GM12801 (cell line): ENCODE results near the gene AS3MT.

Experiments used
- TF ChIP-seq, protein P1 (sequence below): IDR thresholded peaks from one replicate; pipeline ENCODE4 v1.5.1; 2011; ENCODE audit warnings: control low read depth; ENCODE audit not compliant: insufficient read length; ENCODE audit errors: extremely low read depth

Gene AS3MT

DNA sequence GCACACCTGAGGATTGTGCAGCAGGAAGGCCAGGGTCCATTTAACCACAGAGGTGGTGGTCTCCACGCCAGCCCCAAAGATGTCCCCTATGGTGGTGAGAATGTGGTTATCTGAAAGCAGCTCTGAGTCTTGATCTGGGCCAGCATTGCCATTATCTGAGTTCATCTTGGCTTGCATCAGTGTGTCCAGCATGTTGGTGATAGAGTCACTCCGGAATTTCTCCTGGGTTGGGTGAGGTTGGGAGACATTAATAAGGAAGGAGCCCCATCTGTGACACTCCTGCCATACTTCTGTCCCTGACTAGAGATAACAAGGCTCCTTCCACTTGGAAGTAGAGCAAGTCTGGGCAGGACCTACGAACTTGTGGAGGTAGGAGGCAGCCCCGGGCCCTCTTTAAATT, 36.3 kb upstream of the AS3MT start:
- TF ChIP-seq, protein P1, sequence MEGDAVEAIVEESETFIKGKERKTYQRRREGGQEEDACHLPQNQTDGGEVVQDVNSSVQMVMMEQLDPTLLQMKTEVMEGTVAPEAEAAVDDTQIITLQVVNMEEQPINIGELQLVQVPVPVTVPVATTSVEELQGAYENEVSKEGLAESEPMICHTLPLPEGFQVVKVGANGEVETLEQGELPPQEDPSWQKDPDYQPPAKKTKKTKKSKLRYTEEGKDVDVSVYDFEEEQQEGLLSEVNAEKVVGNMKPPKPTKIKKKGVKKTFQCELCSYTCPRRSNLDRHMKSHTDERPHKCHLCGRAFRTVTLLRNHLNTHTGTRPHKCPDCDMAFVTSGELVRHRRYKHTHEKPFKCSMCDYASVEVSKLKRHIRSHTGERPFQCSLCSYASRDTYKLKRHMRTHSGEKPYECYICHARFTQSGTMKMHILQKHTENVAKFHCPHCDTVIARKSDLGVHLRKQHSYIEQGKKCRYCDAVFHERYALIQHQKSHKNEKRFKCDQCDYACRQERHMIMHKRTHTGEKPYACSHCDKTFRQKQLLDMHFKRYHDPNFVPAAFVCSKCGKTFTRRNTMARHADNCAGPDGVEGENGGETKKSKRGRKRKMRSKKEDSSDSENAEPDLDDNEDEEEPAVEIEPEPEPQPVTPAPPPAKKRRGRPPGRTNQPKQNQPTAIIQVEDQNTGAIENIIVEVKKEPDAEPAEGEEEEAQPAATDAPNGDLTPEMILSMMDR, result no peak

DNA sequence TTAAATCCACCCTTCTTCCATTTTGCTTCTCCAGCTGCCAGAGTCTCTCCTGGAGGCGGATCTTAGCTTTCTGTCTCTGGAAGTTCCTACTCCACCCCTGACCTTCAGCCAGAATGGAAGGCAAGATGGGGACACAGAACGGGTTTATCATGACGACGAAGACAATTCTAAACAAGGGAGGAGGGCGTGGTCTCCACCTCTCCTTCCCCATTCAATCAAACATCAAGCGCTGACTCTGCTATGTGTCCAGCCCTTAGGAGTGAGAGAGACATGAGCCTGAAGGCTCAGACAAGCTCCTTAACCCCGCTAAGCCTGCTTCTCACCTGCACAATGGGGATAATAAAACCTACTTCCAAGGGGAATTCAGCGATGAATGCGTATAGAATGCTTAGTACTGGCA, 35.1 kb upstream of the AS3MT start:
- TF ChIP-seq, protein P1, result no peak

DNA sequence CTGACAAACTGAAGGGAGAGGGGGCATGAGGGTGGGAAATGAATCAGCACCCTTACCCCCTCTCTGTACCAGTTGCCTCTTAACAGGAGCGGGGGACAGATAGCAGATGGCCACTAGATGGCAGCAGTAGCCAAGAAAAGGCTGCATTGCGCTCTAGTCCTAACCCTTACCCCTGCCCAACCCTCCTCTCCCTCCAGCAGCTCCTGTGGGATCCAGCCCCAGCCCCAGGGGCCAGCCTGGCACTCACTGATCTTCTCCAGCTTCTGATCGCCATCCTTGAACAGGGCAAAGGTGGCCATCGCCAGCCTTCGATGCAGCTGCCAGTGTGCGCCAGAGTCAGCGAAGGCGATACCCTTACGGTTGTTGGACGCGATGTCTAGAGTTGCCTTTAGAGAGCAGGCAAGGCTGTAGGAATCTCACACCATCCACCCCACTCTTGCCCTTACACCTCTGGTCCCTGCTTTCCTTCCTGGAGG, 34.2 kb upstream of the AS3MT start:
- TF ChIP-seq, protein P1, result peak; percentile 12

DNA sequence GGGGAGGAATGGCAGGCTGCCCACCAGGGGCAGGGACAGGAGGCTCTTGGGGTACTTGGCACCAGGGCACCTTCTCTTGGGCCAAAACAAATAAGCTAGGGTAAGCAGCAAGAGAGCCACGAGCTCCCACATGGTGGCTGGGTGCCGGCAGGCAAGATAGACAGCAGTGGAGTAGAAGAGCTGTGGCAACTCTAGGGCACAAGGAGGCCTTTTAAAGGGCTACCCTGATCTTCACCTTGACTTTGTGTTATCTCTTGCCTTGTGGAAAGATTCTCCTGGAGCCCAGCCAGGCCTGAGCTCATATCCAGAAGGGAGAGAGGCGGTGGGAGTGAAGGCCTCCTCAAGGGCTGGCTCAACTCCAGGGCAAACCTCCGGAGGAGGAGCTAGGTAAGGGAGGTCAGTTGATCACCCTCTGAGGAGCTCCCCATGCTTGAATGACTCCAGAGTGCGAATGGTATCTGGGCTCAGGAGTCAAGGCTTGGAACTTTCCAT, 32.0 kb upstream of the AS3MT start, which contains the start of gene CYP17A1:
CYP17A1 (minus strand) TSS at position 184 of the 492 bp plus-strand sequence; CDS start at position 132, 52 bp downstream.
- TF ChIP-seq, protein P1, result no peak

DNA sequence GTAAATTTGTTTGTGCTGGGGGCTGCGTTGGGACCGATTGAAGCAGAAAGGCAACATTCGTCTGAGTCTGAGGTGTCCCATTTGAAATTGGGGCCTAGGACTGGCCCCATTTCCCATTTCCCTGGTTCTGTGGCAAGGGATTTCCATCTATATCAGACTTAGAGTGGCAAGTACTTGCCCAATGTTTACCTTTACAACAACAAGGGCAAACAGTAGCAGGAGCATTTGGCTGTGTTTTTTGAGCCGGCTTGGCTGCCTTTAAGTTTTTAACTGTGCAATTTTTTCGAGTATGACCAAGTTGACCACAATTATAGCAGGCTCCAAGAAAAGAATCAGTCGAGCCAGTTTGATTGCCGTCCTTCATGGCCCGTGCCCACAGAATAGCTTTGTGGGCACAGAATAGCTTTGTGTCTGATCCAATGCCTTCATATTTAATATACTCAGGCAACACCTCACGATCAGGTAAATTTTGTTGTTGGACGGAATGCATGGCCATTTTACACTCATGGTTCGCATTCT, 27.4 kb upstream of the AS3MT start:
- TF ChIP-seq, protein P1, result no peak

DNA sequence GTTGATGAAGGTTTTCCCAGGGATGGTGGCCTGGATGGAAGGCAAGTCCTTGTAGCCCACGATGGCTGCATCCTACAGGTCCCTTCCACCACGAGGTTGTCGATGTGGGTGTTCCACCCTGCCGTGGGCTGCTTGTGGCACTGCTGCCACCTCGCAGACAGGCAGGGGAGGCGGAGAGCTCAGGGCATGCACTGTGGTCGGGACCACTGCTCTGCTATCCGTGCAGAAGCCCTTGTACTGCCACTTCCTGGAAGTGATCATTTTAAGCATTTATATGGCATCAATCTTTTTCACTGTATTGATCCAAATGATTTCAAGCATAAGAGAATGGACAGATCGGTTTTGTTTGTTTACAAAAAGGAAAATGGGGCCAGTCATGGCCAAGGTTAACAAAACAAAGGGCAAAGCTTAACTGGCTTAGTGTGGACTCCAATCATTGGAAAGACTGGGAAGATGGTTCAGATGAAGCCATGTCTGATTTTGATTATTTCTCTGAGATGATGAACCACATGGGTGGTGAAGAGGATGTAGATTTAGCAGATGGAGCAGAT, 23.8 kb upstream of the AS3MT start:
- TF ChIP-seq, protein P1, result no peak

DNA sequence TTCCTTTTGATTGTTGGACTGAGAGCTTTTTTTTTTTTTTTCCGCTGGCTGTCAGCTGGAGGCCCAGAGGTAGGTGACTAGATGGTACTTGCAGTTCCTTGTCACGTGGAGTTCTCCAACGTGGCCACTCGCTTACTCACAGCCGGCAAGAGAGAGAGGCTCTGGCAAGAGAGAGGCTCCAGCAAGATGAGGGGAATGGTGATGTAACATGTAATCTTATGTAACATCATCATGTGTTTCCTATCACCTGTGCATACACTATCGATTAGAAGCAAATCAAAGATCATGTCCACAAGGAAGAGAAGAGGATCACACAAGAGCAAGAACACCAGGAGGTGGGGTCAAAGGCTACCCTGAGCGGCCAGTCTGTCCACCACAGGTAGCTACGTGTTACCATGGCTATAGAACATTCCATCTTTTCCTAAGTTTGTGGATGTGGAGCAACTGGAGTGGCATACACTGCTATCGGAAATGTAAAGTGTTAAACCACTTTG, 19.2 kb upstream of the AS3MT start:
- TF ChIP-seq, protein P1, result no peak
